Measurements from ENCODE around the gene DYRK4. TPM values are rescaled to one million over a fixed set of nuclear protein-coding genes. Genes with fewer than 3 reads are reported as not detected.

DYRK4 gene
- total and polyA plus RNA-seq, 2 of the 8 experiments (the other 6 are each of a cell fraction or from before 2014, with no cell fraction given), result 10.5 to 11.4 TPM

- H3K9ac ChIP-seq (replicated peaks in 1 of 4; ENCODE audit: extremely low read depth in 1 of 4, low read depth in 3 of 4, low read length in 3 of 4), result peak overlapping the region in 1 of 4 experiments; percentile 49; a peak in 1 of 7 replicates
- no peaks in the 10 kb centered on the region for H3K4me1 ChIP-seq (replicated peaks in 1 of 4; ENCODE audit: control insufficient read depth in 3 of 4, insufficient read depth in 4 of 4, low read length in 3 of 4)
- no peak overlapping the region for H2BK120ac ChIP-seq (replicated peaks; ENCODE audit: low read depth, low read length)
- H3K14ac ChIP-seq (ENCODE audit: insufficient read length), result no peak overlapping the region
- no peaks in the 10 kb centered on the region; the same call in 1 of the 2 replicates for H3K23me2 ChIP-seq (ENCODE audit: low read depth, low read length)
- no peak overlapping the region for H3K4ac ChIP-seq (replicated peaks; ENCODE audit: insufficient read length, low read depth, low read length)
- no peak overlapping the region for H3K27ac ChIP-seq (ENCODE audit: low read depth, low read length)
- no peaks in the 10 kb centered on the region for H3K27me3 ChIP-seq (replicated peaks in 1 of 4; ENCODE audit: control insufficient read depth in 3 of 4, extremely low read depth in 1 of 4, insufficient read depth in 3 of 4, low read length in 3 of 4)
- FAIRE-seq (no peak), DNase-seq (ENCODE audit: low read depth in 1 of 2, low spot score in 2 of 2) (no peak)
- H3K79me1 ChIP-seq (ENCODE audit: low read depth, low read length), result no peaks in the 10 kb centered on the region
- H3K4me2 ChIP-seq (ENCODE audit: insufficient read depth in 1 of 2, low read depth in 2 of 2, low read length in 2 of 2), result no peak overlapping the region
- ChIA-PET CTCF (ENCODE audit: partially characterized antibody) (interaction anchor here (0.7 to 2.2 kb wide), 6 partner anchors 38 to 449 kb away, joined by 3 to 10 read pairs (median 4); no protein-coding TSS in a partner anchor), POLR2A (ENCODE audit: partially characterized antibody) (interaction anchor here (0.7 to 1.9 kb wide), 2 partner anchors 13 to 31 kb away, joined by 3 to 6 read pairs; partner anchors contain the start of gene DYRK4)
- H2BK12ac ChIP-seq (ENCODE audit: low read depth, low read length), result no peak overlapping the region
- no peak overlapping the region for H4K91ac ChIP-seq (replicated peaks; ENCODE audit: insufficient read length, low read length)
- H3K56ac ChIP-seq (replicated peaks; ENCODE audit: insufficient read length, low read depth, low read length), result no peak overlapping the region
- peaks cover 0 to 3% (median 0%) of the 10 kb centered on the region in 4 experiments; a peak in 2 of 8 replicates for H3K36me3 ChIP-seq (ENCODE audit: control insufficient read depth in 2 of 4, insufficient read depth in 4 of 4, low read length in 3 of 4)
- H4K8ac ChIP-seq (ENCODE audit: extremely low read depth, insufficient read depth, low read length), result no peak overlapping the region
- H2AK5ac ChIP-seq (ENCODE audit: low read depth, low read length), result no peak overlapping the region
- no peak overlapping the region for H2BK5ac ChIP-seq (ENCODE audit: low read depth, low read length)
- no peak overlapping the region for H4K5ac ChIP-seq (ENCODE audit: insufficient read length, low read depth, low read length)
- no peaks in the 10 kb centered on the region for H3K9me3 ChIP-seq (ENCODE audit: insufficient read depth in 2 of 2, low read depth in 1 of 2, low read length in 1 of 2)
- no peak overlapping the region for H3K18ac ChIP-seq (ENCODE audit: extremely low read depth, low read length)
- no peak overlapping the region for H3K23ac ChIP-seq (ENCODE audit: insufficient read length)
- 83% methylated on average over 6 of the region's 6 CpGs; no CpG with 5 or more reads in 1 of the 2 experiments for WGBS, 2 experiments (ENCODE audit: extremely low coverage in 1 of 2, insufficient coverage in 1 of 2, insufficient read length in 1 of 2, insufficient replicate concordance in 2 of 2, low coverage in 1 of 2, low lambda C conversion rate in 2 of 2, missing lambda C conversion rate in 1 of 2)
- TF ChIP-seq ASH2L (IDR thresholded peaks at IDR 0.05; ENCODE audit: low read length), result no peak
- TF ChIP-seq CBX8 (IDR thresholded peaks at IDR 0.05; ENCODE audit: borderline replicate concordance, low read depth, low read length), result no peak
- TF ChIP-seq SRF (IDR thresholded peaks at IDR 0.05; ENCODE audit: low read depth, low read length), result no peak
- TF ChIP-seq SP1 (IDR thresholded peaks at IDR 0.05; ENCODE audit: low read depth, low read length), result no peak
- H3K79me2 ChIP-seq (ENCODE audit: control insufficient read depth in 1 of 2, insufficient read depth in 2 of 2, low read length in 2 of 2), result no peaks in the 10 kb centered on the region
- H2BK15ac ChIP-seq (ENCODE audit: low read length), result no peak overlapping the region
- no peak overlapping the region for H2AFZ ChIP-seq (ENCODE audit: low read length)
- H2BK20ac ChIP-seq (ENCODE audit: low read length), result no peak overlapping the region
- peaks cover 0 to 2% of the 10 kb centered on the region in 2 experiments for H4K20me1 ChIP-seq (replicated peaks in 1 of 2; ENCODE audit: control insufficient read depth in 1 of 2, insufficient read depth in 2 of 2, low read length in 2 of 2)
- no peak overlapping the region for H3K4me3 ChIP-seq (ENCODE audit: extremely low read depth in 1 of 4, insufficient read depth in 2 of 4, low read depth in 3 of 4, low read length in 4 of 4)
These were observed 30.9 kb upstream of the DYRK4 start for GRCh38 chr12:4530982-4531586.

All from H1 (cell line).